ENCODE data around the gene E2F4. TPM values are rescaled to one million over a fixed set of nuclear protein-coding genes. Genes with fewer than 3 reads are reported as not detected.

Gene E2F4
- total and polyA plus RNA-seq, 3 donors from 2014 or later = 72.5 to 126 (median 110) TPM

- Histone ChIP-seq H3K27me3 (no peaks in the 10 kb centered on the region), H3K9me3 (no peaks in the 10 kb centered on the region), H3K4me1 (peaks cover 5% of the 10 kb centered on the region), H3K27ac (peak overlapping the region in 1 of 2 donors; percentile 94), H3K36me3 (ENCODE audit: low read depth, missing control alignments) (no peaks in the 10 kb centered on the region), H3K4me3 (peak overlapping the region; percentile 63 to 64)
- 55 to 67% methylated on average over 46 to 71 of the region's 77 CpGs for WGBS, 2 donors
- TF ChIP-seq, protein P1, sequence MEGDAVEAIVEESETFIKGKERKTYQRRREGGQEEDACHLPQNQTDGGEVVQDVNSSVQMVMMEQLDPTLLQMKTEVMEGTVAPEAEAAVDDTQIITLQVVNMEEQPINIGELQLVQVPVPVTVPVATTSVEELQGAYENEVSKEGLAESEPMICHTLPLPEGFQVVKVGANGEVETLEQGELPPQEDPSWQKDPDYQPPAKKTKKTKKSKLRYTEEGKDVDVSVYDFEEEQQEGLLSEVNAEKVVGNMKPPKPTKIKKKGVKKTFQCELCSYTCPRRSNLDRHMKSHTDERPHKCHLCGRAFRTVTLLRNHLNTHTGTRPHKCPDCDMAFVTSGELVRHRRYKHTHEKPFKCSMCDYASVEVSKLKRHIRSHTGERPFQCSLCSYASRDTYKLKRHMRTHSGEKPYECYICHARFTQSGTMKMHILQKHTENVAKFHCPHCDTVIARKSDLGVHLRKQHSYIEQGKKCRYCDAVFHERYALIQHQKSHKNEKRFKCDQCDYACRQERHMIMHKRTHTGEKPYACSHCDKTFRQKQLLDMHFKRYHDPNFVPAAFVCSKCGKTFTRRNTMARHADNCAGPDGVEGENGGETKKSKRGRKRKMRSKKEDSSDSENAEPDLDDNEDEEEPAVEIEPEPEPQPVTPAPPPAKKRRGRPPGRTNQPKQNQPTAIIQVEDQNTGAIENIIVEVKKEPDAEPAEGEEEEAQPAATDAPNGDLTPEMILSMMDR (IDR thresholded peaks at IDR 0.05) = no peak
- no peak for TF ChIP-seq POLR2A (IDR thresholded peaks at IDR 0.05)
- intact Hi-C loops (cut with DNase I; ENCODE audit: low total_unique reads) = no loop called here
- DNase-seq = no peak
Measured at GRCh38 chr16:67149276-67150046, 42.5 kb upstream of the E2F4 start.

DNA sequence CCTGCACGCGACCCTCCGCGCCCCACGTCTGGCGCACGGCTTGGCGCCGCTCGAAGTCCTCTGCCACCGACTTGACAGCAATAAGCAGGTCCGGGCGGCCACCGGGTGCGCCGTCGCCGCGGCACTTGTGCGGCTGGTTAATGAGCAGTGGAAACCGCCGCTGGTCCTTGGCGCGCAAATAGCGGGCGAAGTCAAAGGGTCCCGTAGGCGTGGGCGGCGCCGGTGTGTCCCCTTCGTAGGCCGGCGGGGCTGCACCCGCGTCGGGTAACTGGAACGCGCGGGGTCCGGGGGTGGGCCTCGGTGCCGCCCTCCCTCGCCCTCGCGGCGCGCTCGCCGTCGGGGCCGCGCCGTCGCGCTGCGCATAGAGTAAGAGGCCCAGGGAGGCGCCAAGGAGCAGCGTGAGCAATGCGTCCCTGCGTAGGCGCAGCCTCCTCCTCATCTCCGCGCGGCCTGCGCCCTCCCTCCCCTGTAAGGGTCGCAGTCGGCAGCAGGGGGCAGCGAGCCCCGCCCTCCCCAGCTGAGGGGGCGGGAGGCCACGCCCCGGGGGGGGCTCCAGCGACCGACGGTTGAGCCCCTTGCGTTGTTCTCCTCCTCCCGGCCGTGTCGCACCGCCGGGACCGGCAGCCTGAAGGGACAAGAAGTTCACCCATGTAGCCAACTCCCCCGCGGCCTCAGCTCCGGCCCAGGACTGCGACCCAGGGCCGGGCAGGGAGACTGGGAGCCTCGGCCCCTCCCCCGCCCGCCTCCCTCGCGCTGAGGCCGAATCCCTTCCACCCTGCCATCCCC, 41.7 kb upstream of the E2F4 start:
- H3K27ac ChIP-seq = peak overlapping the region; percentile 76 to 94
- TF ChIP-seq, protein P1 (IDR thresholded peaks at IDR 0.05) = peak in 1 of 3 experiments; percentile 13
- TF ChIP-seq POLR2A (IDR thresholded peaks at IDR 0.05) = no peak
- no peaks in the 10 kb centered on the region for H3K36me3 ChIP-seq (ENCODE audit: low read depth, missing control alignments)
- H3K4me1 ChIP-seq = peaks cover 9% of the 10 kb centered on the region
- no peaks in the 10 kb centered on the region for H3K9me3 ChIP-seq
- peak; percentile 72 for DNase-seq
- H3K27me3 ChIP-seq = no peaks in the 10 kb centered on the region
- peak overlapping the region; percentile 63 to 64 for H3K4me3 ChIP-seq
- WGBS, 2 donors = 10 to 11% methylated on average over 41 to 64 of the region's 94 CpGs
- intact Hi-C loops (cut with DNase I; ENCODE audit: low total_unique reads) = no loop called here

GRCh38 chr16:67150833-67151396, 41.0 kb upstream of the E2F4 start, which contains the start of gene B3GNT9:
TSS of gene B3GNT9 (minus strand) at chr16:67150998. CDS start at chr16:67150485, 513 bp downstream.
- 1 to 2% methylated on average over 13 to 31 of the region's 34 CpGs for WGBS, 2 donors
- Histone ChIP-seq H3K36me3 (ENCODE audit: low read depth, missing control alignments) (no peaks in the 10 kb centered on the region), H3K4me3 (peak within 1 kb of the TSS; percentile 63 to 64), H3K27ac (peak within 1 kb of the TSS; percentile 76 to 94), H3K4me1 (peaks cover 15% of the 10 kb centered on the region), H3K27me3 (no peaks in the 10 kb centered on the region), H3K9me3 (no peaks in the 10 kb centered on the region)
- no peak for TF ChIP-seq POLR2A (IDR thresholded peaks at IDR 0.05)
- TF ChIP-seq, protein P1 (IDR thresholded peaks at IDR 0.05) = no peak
- intact Hi-C loops (cut with DNase I; ENCODE audit: low total_unique reads) = no loop called here
- DNase-seq = peak; percentile 83

DNA sequence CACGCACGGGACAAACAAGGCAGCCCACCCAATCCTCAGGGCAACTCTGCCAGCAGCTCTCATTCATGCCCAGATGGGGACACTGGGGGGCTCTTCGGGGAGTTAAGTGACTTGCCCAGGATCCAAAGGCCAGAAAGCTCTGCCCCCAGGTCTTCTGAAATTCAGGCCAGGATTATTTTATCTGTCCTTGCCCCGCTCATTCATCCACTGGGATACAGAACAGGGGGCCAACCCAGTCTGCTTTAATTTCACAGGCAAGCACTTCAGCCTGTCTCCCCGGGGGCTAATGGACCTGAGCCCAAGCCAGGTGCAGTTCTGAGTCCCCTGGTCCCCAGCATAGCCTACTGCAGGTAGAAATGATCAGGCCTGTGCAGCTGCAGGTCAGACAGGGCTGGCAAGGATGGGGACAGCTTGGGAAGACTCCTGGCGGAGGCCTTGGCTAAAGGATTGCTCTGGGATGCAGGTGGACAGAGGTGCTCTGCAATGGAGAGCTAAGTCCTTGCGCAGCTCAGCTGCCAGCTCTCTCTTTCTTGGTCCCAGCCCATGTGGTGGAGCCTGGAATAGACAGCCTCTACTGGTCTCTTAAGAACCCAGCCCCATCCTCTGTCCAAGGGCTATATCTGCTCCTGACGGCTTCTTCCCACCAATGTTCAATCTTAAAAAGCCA, 40.4 kb upstream of the E2F4 start:
- Histone ChIP-seq H3K36me3 (ENCODE audit: low read depth, missing control alignments) (no peaks in the 10 kb centered on the region), H3K27ac (peak overlapping the region; percentile 29 to 94), H3K9me3 (no peaks in the 10 kb centered on the region), H3K4me1 (peaks cover 16% of the 10 kb centered on the region), H3K4me3 (peak overlapping the region in 1 of 2 donors; percentile 64), H3K27me3 (no peaks in the 10 kb centered on the region)
- WGBS, 2 donors = 51 to 100% methylated on average over 1 to 8 of the region's 8 CpGs
- DNase-seq = no peak
- TF ChIP-seq POLR2A (IDR thresholded peaks at IDR 0.05) = no peak
- TF ChIP-seq, protein P1 (IDR thresholded peaks at IDR 0.05) = no peak
- intact Hi-C loops (cut with DNase I; ENCODE audit: low total_unique reads) = no loop called here

Data from testis (tissue), 3 donors.